ENCODE measurements around the gene AGAP3.

Gene AGAP3

GRCh38 chr7:151107882-151108281, 21.6 kb downstream of the AGAP3 start:
- no peak for TF ChIP-seq CTCF (IDR thresholded peaks at IDR 0.05)

GRCh38 chr7:151109094-151110048, 23.1 kb downstream of the AGAP3 start:
- DNase-seq (ENCODE audit: low spot score), result no peak
- Histone ChIP-seq H3K27ac (peak overlapping the region in 1 of 2 donors; percentile 1), H3K4me3 (no peak overlapping the region)
- no peak for TF ChIP-seq CTCF (IDR thresholded peaks at IDR 0.05)

More at GRCh38 chr7:151107882-151108281, 21.6 kb downstream of the AGAP3 start:
- H3K27ac ChIP-seq, result no peak overlapping the region
- H3K4me3 ChIP-seq, result no peak overlapping the region
- DNase-seq (ENCODE audit: low spot score), result no peak

- TF ChIP-seq CTCF (IDR thresholded peaks at IDR 0.05), result no peak
- Histone ChIP-seq H3K27ac (peak overlapping the region in 1 of 2 donors; percentile 7), H3K4me3 (no peak overlapping the region)
- DNase-seq (ENCODE audit: low spot score), result no peak
Observed at GRCh38 chr7:151110236-151110940, 24.1 kb downstream of the AGAP3 start.

GRCh38 chr7:151110941-151111645, 24.8 kb downstream of the AGAP3 start:
- no peak for DNase-seq (ENCODE audit: low spot score)
- H3K4me3 ChIP-seq, result no peak overlapping the region
- TF ChIP-seq CTCF (IDR thresholded peaks at IDR 0.05), result peak; percentile 91
- H3K27ac ChIP-seq, result peak overlapping the region in 1 of 2 donors; percentile 7

- Histone ChIP-seq H3K27ac (no peak overlapping the region), H3K4me3 (no peak overlapping the region)
- DNase-seq (ENCODE audit: low spot score), result no peak
- no peak for TF ChIP-seq CTCF (IDR thresholded peaks at IDR 0.05)
Observed at GRCh38 chr7:151113344-151114150, 27.3 kb downstream of the AGAP3 start.

All from coronary artery (tissue), 2 donors.